ENCODE results near the gene FRMD6. TPM values are rescaled to one million over a fixed set of nuclear protein-coding genes. Genes with fewer than 3 reads are reported as not detected.

Gene FRMD6
- total RNA-seq, 1 donor from 2014 or later: 136 TPM

DNA sequence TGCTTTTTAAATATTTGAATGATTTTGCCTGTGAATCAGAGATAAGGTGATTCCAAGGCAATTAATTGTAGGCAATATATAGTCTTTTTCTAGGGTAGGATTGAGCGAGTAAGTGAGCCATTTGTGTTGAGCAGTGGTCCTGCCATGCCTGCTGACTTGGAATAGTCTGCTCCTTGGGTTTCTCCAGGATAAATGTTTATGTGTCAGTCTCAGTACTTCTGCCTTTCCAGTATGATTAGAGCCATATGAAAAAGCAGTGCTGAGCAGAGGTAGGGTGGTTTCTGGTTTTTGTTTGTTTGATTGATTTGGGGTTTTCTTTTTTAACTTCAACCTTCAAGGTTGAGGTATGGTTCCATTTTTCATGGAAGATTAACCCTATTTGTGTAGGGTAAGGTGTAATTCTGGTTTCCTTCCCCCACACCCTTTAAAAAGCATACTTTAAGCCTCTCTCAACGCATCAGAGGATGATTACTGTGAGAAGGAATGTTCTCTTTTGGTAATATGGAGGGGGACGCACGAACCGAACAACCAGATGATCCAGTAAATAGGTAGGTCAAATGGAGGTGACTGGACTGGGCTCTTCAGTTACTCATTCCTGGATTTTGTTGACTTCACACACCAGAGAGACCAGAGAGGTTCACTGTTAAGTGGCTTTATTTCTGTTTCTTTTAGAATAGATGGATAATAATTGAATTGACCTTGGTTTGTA, 22.7 kb downstream of the FRMD6 start:
- TF ChIP-seq, protein P1, sequence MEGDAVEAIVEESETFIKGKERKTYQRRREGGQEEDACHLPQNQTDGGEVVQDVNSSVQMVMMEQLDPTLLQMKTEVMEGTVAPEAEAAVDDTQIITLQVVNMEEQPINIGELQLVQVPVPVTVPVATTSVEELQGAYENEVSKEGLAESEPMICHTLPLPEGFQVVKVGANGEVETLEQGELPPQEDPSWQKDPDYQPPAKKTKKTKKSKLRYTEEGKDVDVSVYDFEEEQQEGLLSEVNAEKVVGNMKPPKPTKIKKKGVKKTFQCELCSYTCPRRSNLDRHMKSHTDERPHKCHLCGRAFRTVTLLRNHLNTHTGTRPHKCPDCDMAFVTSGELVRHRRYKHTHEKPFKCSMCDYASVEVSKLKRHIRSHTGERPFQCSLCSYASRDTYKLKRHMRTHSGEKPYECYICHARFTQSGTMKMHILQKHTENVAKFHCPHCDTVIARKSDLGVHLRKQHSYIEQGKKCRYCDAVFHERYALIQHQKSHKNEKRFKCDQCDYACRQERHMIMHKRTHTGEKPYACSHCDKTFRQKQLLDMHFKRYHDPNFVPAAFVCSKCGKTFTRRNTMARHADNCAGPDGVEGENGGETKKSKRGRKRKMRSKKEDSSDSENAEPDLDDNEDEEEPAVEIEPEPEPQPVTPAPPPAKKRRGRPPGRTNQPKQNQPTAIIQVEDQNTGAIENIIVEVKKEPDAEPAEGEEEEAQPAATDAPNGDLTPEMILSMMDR (IDR thresholded peaks at IDR 0.05; ENCODE audit: insufficient read depth, low read length, severe bottlenecking): no peak
- FAIRE-seq: no peak

GRCh38 chr14:51676549-51676948, 24.8 kb downstream of the FRMD6 start:
- H3K4me3 ChIP-seq (ENCODE audit: low read depth, low read length): no peak overlapping the region
- peaks cover 4% of the 10 kb centered on the region for H3K36me3 ChIP-seq (ENCODE audit: control insufficient read depth, insufficient read depth, low read length)
- H3K27me3 ChIP-seq (ENCODE audit: control insufficient read depth, insufficient read depth, low read length): no peaks in the 10 kb centered on the region
- TF ChIP-seq, protein P1 (IDR thresholded peaks at IDR 0.05; ENCODE audit: insufficient read depth, low read length, severe bottlenecking): no peak
- DNase-seq (ENCODE audit: low read depth) (peak; percentile 50), FAIRE-seq (no peak)

More for the DNA sequence above, 22.7 kb downstream of the FRMD6 start:
- DNase-seq (ENCODE audit: low read depth): peak; percentile 52
- H3K36me3 ChIP-seq (ENCODE audit: control insufficient read depth, insufficient read depth, low read length): peaks cover 4% of the 10 kb centered on the region
- no peak overlapping the region for H3K4me3 ChIP-seq (ENCODE audit: low read depth, low read length)
- H3K27me3 ChIP-seq (ENCODE audit: control insufficient read depth, insufficient read depth, low read length): no peaks in the 10 kb centered on the region

- TF ChIP-seq, protein P1 (IDR thresholded peaks at IDR 0.05; ENCODE audit: insufficient read depth, low read length, severe bottlenecking): no peak
- Histone ChIP-seq H3K27me3 (ENCODE audit: control insufficient read depth, insufficient read depth, low read length) (no peaks in the 10 kb centered on the region), H3K36me3 (ENCODE audit: control insufficient read depth, insufficient read depth, low read length) (peaks cover 4% of the 10 kb centered on the region), H3K4me3 (ENCODE audit: low read depth, low read length) (no peak overlapping the region)
- DNase-seq (ENCODE audit: low read depth) (no peak), FAIRE-seq (no peak)
Measured at GRCh38 chr14:51677266-51677665, 25.6 kb downstream of the FRMD6 start.

GRCh38 chr14:51677738-51678137, 26.0 kb downstream of the FRMD6 start:
- DNase-seq (ENCODE audit: low read depth) (no peak), FAIRE-seq (no peak)
- Histone ChIP-seq H3K4me3 (ENCODE audit: low read depth, low read length) (no peak overlapping the region), H3K36me3 (ENCODE audit: control insufficient read depth, insufficient read depth, low read length) (peaks cover 7% of the 10 kb centered on the region), H3K27me3 (ENCODE audit: control insufficient read depth, insufficient read depth, low read length) (no peaks in the 10 kb centered on the region)
- TF ChIP-seq, protein P1 (IDR thresholded peaks at IDR 0.05; ENCODE audit: insufficient read depth, low read length, severe bottlenecking): no peak

- DNase-seq (ENCODE audit: low read depth) (no peak), FAIRE-seq (no peak)
- peaks cover 5% of the 10 kb centered on the region for H3K36me3 ChIP-seq (ENCODE audit: control insufficient read depth, insufficient read depth, low read length)
Measured at GRCh38 chr14:51680031-51680430, 28.3 kb downstream of the FRMD6 start.

More at GRCh38 chr14:51680031-51680430, 28.3 kb downstream of the FRMD6 start:
- TF ChIP-seq, protein P1 (IDR thresholded peaks at IDR 0.05; ENCODE audit: insufficient read depth, low read length, severe bottlenecking): no peak
- Histone ChIP-seq H3K4me3 (ENCODE audit: low read depth, low read length) (no peak overlapping the region), H3K27me3 (ENCODE audit: control insufficient read depth, insufficient read depth, low read length) (no peaks in the 10 kb centered on the region)

Measured in bronchial epithelial cell (primary cell).